H1 (cell line): Measurements from ENCODE around the gene CADM1. TPM values are rescaled to one million over a fixed set of nuclear protein-coding genes. Genes with fewer than 3 reads are reported as not detected.

Experiments
- CTCF ChIA-PET: fragments of 300-600 bp; sonication (Branson Sonifier 250); formaldehyde crosslinking; loops from one replicate; lab custom pipeline; 2021; ENCODE audit not compliant: partially characterized antibody; lab: Charles Lee
- POLR2A ChIA-PET: fragments of 300-600 bp; sonication (Branson Sonifier 250); formaldehyde crosslinking; loops from one replicate; lab custom pipeline; 2021; ENCODE audit warnings: inconsistent platforms; ENCODE audit not compliant: partially characterized antibody; lab: Charles Lee
- DNase-seq, 2 experiments: peaks; one replicate each; pipeline versions ENCODE4 v3.0.0 to v3.0.0-alpha.2; 2010 to 2022; ENCODE audit warnings: low spot score in 2 of 2, low read depth in 1 of 2, mixed read lengths in 1 of 2
- FAIRE-seq: peaks from 2 replicates; lab custom pipeline; 2011; peaks lifted over from hg19 to GRCh38; lab: Jason Lieb, UNC
- H2AFZ ChIP-seq: 2 replicates; pipeline ENCODE4 v1.8.1; 2012; ENCODE audit warnings: low read length, inconsistent platforms
- H2AK5ac ChIP-seq: 2 replicates; pipeline ENCODE4 v1.6.1; 2013; ENCODE audit warnings: low read depth, low read length
- H2BK120ac ChIP-seq: replicated peaks from 2 replicates; pipeline ENCODE3; 2013; ENCODE audit warnings: low read depth, low read length, inconsistent platforms
- H2BK12ac ChIP-seq: 2 replicates; pipeline ENCODE4 v1.6.1; 2013; ENCODE audit warnings: low read depth, low read length
- H2BK15ac ChIP-seq: 2 replicates; pipeline ENCODE4 v1.6.1; 2013; ENCODE audit warnings: low read length
- H2BK20ac ChIP-seq: 2 replicates; pipeline ENCODE4 v1.6.1; 2013; ENCODE audit warnings: low read length
- H2BK5ac ChIP-seq: 2 replicates; pipeline ENCODE4 v1.6.1; 2013; ENCODE audit warnings: low read depth, low read length
- H3K14ac ChIP-seq: 2 replicates; pipeline ENCODE4 v1.6.1; 2013; ENCODE audit warnings: inconsistent platforms; ENCODE audit not compliant: insufficient read length
- H3K18ac ChIP-seq: 2 replicates; pipeline ENCODE4 v1.6.1; 2013; ENCODE audit warnings: low read length; ENCODE audit errors: extremely low read depth
- H3K23ac ChIP-seq: 2 replicates; pipeline ENCODE4 v1.6.1; 2013; ENCODE audit warnings: inconsistent platforms; ENCODE audit not compliant: insufficient read length
- H3K23me2 ChIP-seq: 2 replicates; pipeline ENCODE4 v1.6.1; 2013; ENCODE audit warnings: low read depth, low read length
- H3K27ac ChIP-seq: 2 replicates; pipeline ENCODE4 v1.6.1; 2011; ENCODE audit warnings: low read depth, low read length, inconsistent platforms
- H3K27me3 ChIP-seq, 4 experiments: replicated peaks in 1 of 4; 1 replicate in 1 of 4; 2 replicates in 3 of 4; pipeline versions ENCODE4 v1.6.1 to v1.8.1; 2011 to 2013; ENCODE audit warnings: low read length in 3 of 4, mild to moderate bottlenecking in 3 of 4, inconsistent platforms in 2 of 4, mixed read lengths in 2 of 4, moderate library complexity in 1 of 4; ENCODE audit not compliant: control insufficient read depth in 3 of 4, insufficient read depth in 3 of 4; ENCODE audit errors: extremely low read depth in 1 of 4
- H3K36me3 ChIP-seq, 4 experiments: 2 replicates each; pipeline versions ENCODE4 v1.6.1 to v1.8.1; 2011 to 2013; ENCODE audit warnings: mild to moderate bottlenecking in 4 of 4, low read length in 3 of 4, moderate library complexity in 2 of 4, control low read depth in 1 of 4, inconsistent platforms in 1 of 4; ENCODE audit not compliant: insufficient read depth in 4 of 4, control insufficient read depth in 2 of 4
- H3K4ac ChIP-seq: replicated peaks from 2 replicates; pipeline ENCODE3; 2013; ENCODE audit warnings: low read length, low read depth, mixed read lengths, inconsistent platforms; ENCODE audit not compliant: insufficient read length
- H3K4me1 ChIP-seq, 4 experiments: replicated peaks in 1 of 4; 1 replicate in 1 of 4; 2 replicates in 3 of 4; pipeline versions ENCODE4 v1.6.1 to v1.8.1; 2011 to 2013; ENCODE audit warnings: low read length in 3 of 4, inconsistent platforms in 2 of 4, mixed read lengths in 1 of 4; ENCODE audit not compliant: insufficient read depth in 4 of 4, control insufficient read depth in 3 of 4
- H3K4me2 ChIP-seq, 2 experiments: 2 replicates each; pipeline versions ENCODE4 v1.6.1 to v1.8.1; 2011 to 2013; ENCODE audit warnings: low read depth in 2 of 2, low read length in 2 of 2, control low read depth in 1 of 2, inconsistent platforms in 1 of 2, mild to moderate bottlenecking in 1 of 2; ENCODE audit not compliant: insufficient read depth in 1 of 2
- H3K4me3 ChIP-seq, 4 experiments: fragments of 200-600, 300-600 bp in 1 of 4; sonication (generic), shearing (Covaris generic), sonication (Bioruptor Twin) in 1 of 4; 2 replicates each; pipeline versions ENCODE4 v1.5.1 to v1.8.1; 2011 to 2016; ENCODE audit warnings: low read length in 4 of 4, low read depth in 3 of 4, control low read depth in 2 of 4, inconsistent platforms in 2 of 4, mild to moderate bottlenecking in 2 of 4, mixed read lengths in 1 of 4, moderate library complexity in 1 of 4; ENCODE audit not compliant: insufficient read depth in 2 of 4; ENCODE audit errors: extremely low read depth in 1 of 4
- H3K56ac ChIP-seq: replicated peaks from 2 replicates; pipeline ENCODE3; 2013; ENCODE audit warnings: low read depth, mild to moderate bottlenecking, mixed read lengths, low read length, inconsistent platforms; ENCODE audit not compliant: insufficient read length
- H3K79me1 ChIP-seq: 2 replicates; pipeline ENCODE4 v1.6.1; 2013; ENCODE audit warnings: low read depth, low read length, control low read depth
- H3K79me2 ChIP-seq, 2 experiments: 2 replicates each; pipeline versions ENCODE4 v1.6.1 to v1.8.1; 2012 to 2013; ENCODE audit warnings: low read length in 2 of 2, mild to moderate bottlenecking in 2 of 2, inconsistent platforms in 1 of 2; ENCODE audit not compliant: insufficient read depth in 2 of 2, control insufficient read depth in 1 of 2
- H3K9ac ChIP-seq, 4 experiments: replicated peaks in 1 of 4; 1 replicate in 1 of 4; 2 replicates in 3 of 4; pipeline versions ENCODE4 v1.6.1 to v1.8.1; 2011 to 2013; ENCODE audit warnings: low read depth in 3 of 4, low read length in 3 of 4, control low read depth in 2 of 4, mild to moderate bottlenecking in 2 of 4, moderate library complexity in 2 of 4, inconsistent platforms in 1 of 4; ENCODE audit errors: extremely low read depth in 1 of 4
- H3K9me3 ChIP-seq, 2 experiments: 2 replicates each; pipeline versions ENCODE4 v1.6.1 to v1.8.1; 2012 to 2013; ENCODE audit warnings: mild to moderate bottlenecking in 2 of 2, moderate library complexity in 2 of 2, control low read depth in 1 of 2, inconsistent platforms in 1 of 2, low read depth in 1 of 2, low read length in 1 of 2, mixed read lengths in 1 of 2; ENCODE audit not compliant: insufficient read depth in 2 of 2
- H4K20me1 ChIP-seq, 2 experiments: replicated peaks in 1 of 2; 2 replicates each; pipeline versions ENCODE3 to v1.8.1; 2011 to 2013; ENCODE audit warnings: inconsistent platforms in 2 of 2, low read length in 2 of 2, mild to moderate bottlenecking in 1 of 2; ENCODE audit not compliant: insufficient read depth in 2 of 2, control insufficient read depth in 1 of 2
- H4K5ac ChIP-seq: 2 replicates; pipeline ENCODE4 v1.6.1; 2013; ENCODE audit warnings: low read length, low read depth, mixed read lengths, inconsistent platforms; ENCODE audit not compliant: insufficient read length
- H4K8ac ChIP-seq: 2 replicates; pipeline ENCODE4 v1.8.0; 2013; ENCODE audit warnings: mild to moderate bottlenecking, moderate library complexity, low read length, inconsistent platforms; ENCODE audit not compliant: insufficient read depth; ENCODE audit errors: extremely low read depth
- H4K91ac ChIP-seq: replicated peaks from 2 replicates; pipeline ENCODE3; 2013; ENCODE audit warnings: low read length, mixed read lengths, inconsistent platforms; ENCODE audit not compliant: insufficient read length
- ATF3 ChIP-seq: IDR thresholded peaks from 2 replicates; pipeline ENCODE4 v1.6.1; 2011; ENCODE audit warnings: low read depth, mild to moderate bottlenecking, low read length; ENCODE audit not compliant: insufficient read depth
- CHD2 ChIP-seq: IDR thresholded peaks from 2 replicates; pipeline ENCODE4 v1.6.1; 2012; ENCODE audit warnings: low read length, improper control_type of control experiment
- EP300 ChIP-seq, 2 experiments: IDR thresholded peaks; 1 replicate in 1 of 2; 2 replicates in 1 of 2; pipeline ENCODE4 v1.6.1; 2011 to 2012; ENCODE audit warnings: low read depth in 2 of 2, low read length in 2 of 2, mild to moderate bottlenecking in 2 of 2, borderline replicate concordance in 1 of 2, inconsistent platforms in 1 of 2, moderate library complexity in 1 of 2
- JUN ChIP-seq: IDR thresholded peaks from 2 replicates; pipeline ENCODE4 v1.6.1; 2011; ENCODE audit warnings: low read depth, mild to moderate bottlenecking, improper control_type of control experiment, low read length
- KDM5A ChIP-seq: fragments of 200-600 bp; IDR thresholded peaks from 2 replicates; pipeline ENCODE4 v1.7.1; 2012; ENCODE audit warnings: mild to moderate bottlenecking, low read length, inconsistent platforms, mixed read lengths
- MAFK ChIP-seq: IDR thresholded peaks from 2 replicates; pipeline ENCODE4 v1.6.1; 2012; ENCODE audit warnings: low read depth, mild to moderate bottlenecking, improper control_type of control experiment, low read length
- NRF1 ChIP-seq: IDR thresholded peaks from 2 replicates; pipeline ENCODE4 v1.6.1; 2011; ENCODE audit warnings: mild to moderate bottlenecking, low read depth, low read length, improper control_type of control experiment
- POU5F1 ChIP-seq: IDR thresholded peaks from 2 replicates; pipeline ENCODE4 v1.6.1; 2011; ENCODE audit warnings: low read depth, mild to moderate bottlenecking, low read length, moderate library complexity
- RBBP5 ChIP-seq: IDR thresholded peaks from 2 replicates; pipeline ENCODE4 v1.7.1; 2012; ENCODE audit warnings: low read depth, mild to moderate bottlenecking, inconsistent platforms, low read length, moderate library complexity, borderline replicate concordance
- RFX5 ChIP-seq: IDR thresholded peaks from 2 replicates; pipeline ENCODE4 v1.6.1; 2011; ENCODE audit warnings: low read depth, low read length, improper control_type of control experiment, borderline replicate concordance
- SAP30 ChIP-seq: fragments of 300-600 bp; sonication (generic); IDR thresholded peaks from 2 replicates; pipeline ENCODE4 v1.7.1; 2012; ENCODE audit warnings: low read length, moderate library complexity, mild to moderate bottlenecking, inconsistent platforms; ENCODE audit not compliant: insufficient read depth, insufficient replicate concordance
- SIN3A ChIP-seq, 2 experiments: IDR thresholded peaks in 1 of 2; conservative IDR thresholded peaks in 1 of 2; 2 replicates each; pipeline ENCODE4 v1.6.1; 2011 to 2012; ENCODE audit warnings: low read length in 2 of 2, improper control_type of control experiment in 1 of 2, low read depth in 1 of 2, mild to moderate bottlenecking in 1 of 2
- ZNF274 ChIP-seq: IDR thresholded peaks from 2 replicates; pipeline ENCODE4 v1.7.0; 2012; ENCODE audit warnings: low read length, borderline replicate concordance; ENCODE audit errors: extremely low read depth
- WGBS, 2 experiments: shearing (Covaris generic) in 1 of 2; methylation state at CpG; one replicate each; pipeline versions ENCODE4 v1.1.6 to v1.1.7; 2013 to 2015; ENCODE audit warnings: low lambda C conversion rate in 2 of 2, mixed read lengths in 2 of 2, inconsistent platforms in 1 of 2, low coverage in 1 of 2, missing lambda C conversion rate in 1 of 2; ENCODE audit not compliant: insufficient replicate concordance in 2 of 2, insufficient coverage in 1 of 2, insufficient read length in 1 of 2; ENCODE audit errors: extremely low coverage in 1 of 2, missing lambda C conversion rate in 1 of 2; 5-methylcytosine and 5-hydroxymethylcytosine counted together
- polyA plus RNA-seq, 7 experiments: library from polyadenylated mRNA; depleted of rRNA in 3 of 7; stranded (reverse) in 5 of 7; unstranded in 2 of 7; fragments of >200 nt in 5 of 7; fragments of 200-250 nt in 2 of 7; gene quantifications; 1 replicate in 5 of 7; 2 replicates in 1 of 7; 4 replicates in 1 of 7; pipeline versions ENCODE4 v1.2.1 to v1.2.3, GENCODE V29; 2011 to 2013; ENCODE audit warnings: missing spikeins in 2 of 7, mixed read lengths in 2 of 7
- total RNA-seq: library from RNA; stranded (reverse); fragmentation: NEBNext Ultra II Directional; extraction: Animal tissue kit (Norgen Biotek cat#: 25700); gene quantifications from 2 replicates; pipeline ENCODE4 v1.2.1, GENCODE V29; 2021

Gene CADM1
- total and polyA plus RNA-seq, 2 of the 8 experiments (the other 6 are each of a cell fraction or from before 2014, with no cell fraction given), result 8.3 to 25.3 TPM

- H3K27ac ChIP-seq, result no peak overlapping the region
- H4K5ac ChIP-seq, result no peak overlapping the region
- H3K79me1 ChIP-seq, result no peaks in the 10 kb centered on the region
- no peak overlapping the region for H2BK120ac ChIP-seq
- no peak overlapping the region for H3K4me2 ChIP-seq
- WGBS, 2 experiments, result 100% methylated on average over 1 of the region's 1 CpG; no CpG with 5 or more reads in 1 of the 2 experiments
- H3K4ac ChIP-seq, result no peak overlapping the region
- ChIA-PET POLR2A (no interaction called here), CTCF (interaction anchor here (1.4 kb wide), 1 partner anchor 11 kb away, joined by 6 read pairs; no protein-coding TSS in a partner anchor)
- H3K4me1 ChIP-seq, result peaks cover 0 to 3% (median 0%) of the 10 kb centered on the region in 4 experiments; a peak in 2 of 7 replicates
- peaks cover 0 to 5% of the 10 kb centered on the region in 2 experiments for H4K20me1 ChIP-seq
- no peaks in the 10 kb centered on the region for H3K9me3 ChIP-seq
- DNase-seq, result no peak
- H2AK5ac ChIP-seq, result no peak overlapping the region
- H2BK20ac ChIP-seq, result no peak overlapping the region
- H3K23me2 ChIP-seq, result no peaks in the 10 kb centered on the region; the same call in 1 of the 2 replicates
- no peak overlapping the region for H3K9ac ChIP-seq
- H2BK5ac ChIP-seq, result no peak overlapping the region
- no peak overlapping the region for H4K8ac ChIP-seq
- H4K91ac ChIP-seq, result no peak overlapping the region
- no peak for FAIRE-seq
- H3K23ac ChIP-seq, result no peak overlapping the region
- H3K14ac ChIP-seq, result no peak overlapping the region
- H3K18ac ChIP-seq, result no peak overlapping the region
- H3K56ac ChIP-seq, result no peak overlapping the region
- peaks cover 0 to 7% (median 4%) of the 10 kb centered on the region in 4 experiments; a peak in 2 of 7 replicates for H3K27me3 ChIP-seq
- H2BK15ac ChIP-seq, result no peak overlapping the region
- no peaks in the 10 kb centered on the region for H3K36me3 ChIP-seq
- no peak overlapping the region for H3K4me3 ChIP-seq
- H2AFZ ChIP-seq, result no peak overlapping the region
- no peaks in the 10 kb centered on the region for H3K79me2 ChIP-seq
- no peak overlapping the region for H2BK12ac ChIP-seq
- no peak for TF ChIP-seq NRF1
- TF ChIP-seq EP300 (IDR thresholded peaks at IDR 0.05; ENCODE audit: borderline replicate concordance in 1 of 2, low read depth in 2 of 2, low read length in 2 of 2), result no peak
- TF ChIP-seq KDM5A, result no peak
- TF ChIP-seq SAP30, result no peak
- TF ChIP-seq CHD2, result no peak
- no peak for TF ChIP-seq ATF3
- TF ChIP-seq ZNF274, result no peak
- TF ChIP-seq MAFK, result no peak
- TF ChIP-seq RBBP5, result no peak
- no peak for TF ChIP-seq RFX5
- no peak for TF ChIP-seq POU5F1
- TF ChIP-seq SIN3A (conservative IDR thresholded peaks at IDR 0.05 in 1 of 2, IDR thresholded peaks at IDR 0.05 in 1 of 2; ENCODE audit: low read depth in 1 of 2, low read length in 2 of 2), result no peak
- TF ChIP-seq JUN, result no peak
These were observed 23.6 kb downstream of the CADM1 start for GRCh38 chr11:115480611-115481010.
